GM18517 (cell line): ENCODE measurements around the gene INKA1.
A peak's percentile ranks its signal among the peaks of the same experiment; 100 is the strongest.
"Not testable (repeated sequence)": the region's sequence is repeated elsewhere in the genome, so short reads cannot be mapped to it uniquely, and the experiment has no call there.

ENCODE experiments used
- ATAC-seq: cut with Tn5 transposase; IDR thresholded peaks from one replicate; pipeline ENCODE4 v1.9.1; 2021; ENCODE audit warnings: mild to moderate bottlenecking, moderate library complexity; ENCODE audit not compliant: unreplicated experiment

INKA1 gene

GRCh38 chr3:49802719-49803464 lies at the start of gene INKA1:
INKA1 (plus strand) TSS chr3:49803261; CDS start chr3:49803393, 132 bp downstream.
- peak; percentile 57 for ATAC-seq

GRCh38 chr3:49754536-49754935 lies 48.5 kb upstream of the INKA1 start:
- no peak for ATAC-seq

- no peak for ATAC-seq
Observed at GRCh38 chr3:49756036-49756435, 47.0 kb upstream of the INKA1 start.

- ATAC-seq, result no peak
Observed at GRCh38 chr3:49757197-49757596, 45.9 kb upstream of the INKA1 start.

GRCh38 chr3:49759226-49759625 lies 43.8 kb upstream of the INKA1 start:
- ATAC-seq, result no peak

GRCh38 chr3:49761661-49762060 lies 41.4 kb upstream of the INKA1 start:
- no peak for ATAC-seq

- no peak for ATAC-seq
Observed at GRCh38 chr3:49763981-49764380, 39.1 kb upstream of the INKA1 start.

GRCh38 chr3:49769286-49769915 lies 33.7 kb upstream of the INKA1 start:
- ATAC-seq, result no peak

- ATAC-seq, result no peak
Observed at GRCh38 chr3:49769926-49770325, 33.1 kb upstream of the INKA1 start.

- ATAC-seq, result no peak
Observed at GRCh38 chr3:49771340-49771938, 31.6 kb upstream of the INKA1 start.

GRCh38 chr3:49772703-49773102 lies 30.4 kb upstream of the INKA1 start:
- no peak for ATAC-seq

- no peak for ATAC-seq
Observed at GRCh38 chr3:49775538-49775937, 27.5 kb upstream of the INKA1 start.

- ATAC-seq, result not testable (repeated sequence)
Observed at GRCh38 chr3:49776101-49776500, 27.0 kb upstream of the INKA1 start.

- no peak for ATAC-seq
Observed at GRCh38 chr3:49779358-49780079, 23.5 kb upstream of the INKA1 start.

- no peak for ATAC-seq
Observed at GRCh38 chr3:49780080-49780974, 22.7 kb upstream of the INKA1 start.

GRCh38 chr3:49780975-49781365 lies 22.1 kb upstream of the INKA1 start:
- not testable (repeated sequence) for ATAC-seq

- no peak for ATAC-seq
Observed at GRCh38 chr3:49781415-49782199, 21.5 kb upstream of the INKA1 start.

GRCh38 chr3:49782277-49782676 lies 20.8 kb upstream of the INKA1 start:
- not testable (repeated sequence) for ATAC-seq

- ATAC-seq, result peak; percentile 29
Observed at GRCh38 chr3:49785565-49786356, 17.3 kb upstream of the INKA1 start.
